Lung (tissue), 12 donors: ENCODE measurements around the gene BEST2. TPM values are rescaled to one million over a fixed set of nuclear protein-coding genes. Genes with fewer than 3 reads are reported as not detected.
"Not testable (repeated sequence)": the region's sequence is repeated elsewhere in the genome, so short reads cannot be mapped to it uniquely, and the experiment has no call there.

Experiments
- ATAC-seq: fragments of 200-7000 bp; cut with Tn5 transposase; one replicate; pipeline ENCODE4 v1.9.1; 2020; ENCODE audit warnings: moderate number of reproducible peaks; ENCODE audit not compliant: insufficient read depth, low FRiP score
- DNase-seq, 3 donors: peaks; one replicate each; pipeline ENCODE4 v3.0.0-alpha.2; 2013 to 2017
- H3K27ac ChIP-seq, 2 donors: one replicate each; pipeline ENCODE4 v1.5.1; 2013; ENCODE audit warnings: mild to moderate bottlenecking in 2 of 2, moderate library complexity in 2 of 2, control low read depth in 1 of 2, inconsistent platforms in 1 of 2, low read depth in 1 of 2, low read length in 1 of 2
- H3K27me3 ChIP-seq, 3 donors: one replicate each; pipeline ENCODE4 v1.5.1; 2013; ENCODE audit warnings: low read length in 2 of 3; ENCODE audit not compliant: control insufficient read depth in 3 of 3, insufficient read depth in 3 of 3
- H3K36me3 ChIP-seq, 4 donors: one replicate each; pipeline ENCODE4 v1.5.1; 2013; ENCODE audit warnings: low read length in 4 of 4, mild to moderate bottlenecking in 1 of 4, moderate library complexity in 1 of 4; ENCODE audit not compliant: control insufficient read depth in 4 of 4, insufficient read depth in 4 of 4
- H3K4me1 ChIP-seq, 5 donors: one replicate each; pipeline ENCODE4 v1.5.1; 2013; ENCODE audit warnings: low read length in 5 of 5, mild to moderate bottlenecking in 2 of 5, moderate library complexity in 1 of 5; ENCODE audit not compliant: control insufficient read depth in 5 of 5, insufficient read depth in 5 of 5
- H3K4me3 ChIP-seq: one replicate; pipeline ENCODE4 v1.5.1; 2013; ENCODE audit warnings: mild to moderate bottlenecking, control low read depth, moderate library complexity
- H3K9ac ChIP-seq, 2 donors: one replicate each; pipeline ENCODE4 v1.5.1; 2013; ENCODE audit warnings: low read length in 2 of 2, control low read depth in 1 of 2; ENCODE audit not compliant: insufficient read depth in 1 of 2
- H3K9me3 ChIP-seq, 4 donors: one replicate each; pipeline ENCODE4 v1.5.1; 2013; ENCODE audit warnings: low read length in 3 of 4, mild to moderate bottlenecking in 1 of 4, moderate library complexity in 1 of 4; ENCODE audit not compliant: control insufficient read depth in 4 of 4, insufficient read depth in 3 of 4
- CTCF ChIP-seq: IDR thresholded peaks from 2 replicates; pipeline ENCODE4 v1.5.1; 2012; ENCODE audit warnings: mild to moderate bottlenecking; ENCODE audit errors: control extremely low read depth, extremely low read depth
- WGBS, 2 donors: extraction: QIAGEN DNeasy Blood & Tissue Kit; methylation state at CpG; one replicate each; pipeline ENCODE4 v1.1.7; 2013; 5-methylcytosine and 5-hydroxymethylcytosine counted together
- polyA plus RNA-seq, 2 donors: library from polyadenylated mRNA; stranded (reverse); fragments of 200-250 nt; gene quantifications; one replicate each; pipeline ENCODE4 v1.2.1, GENCODE V29; 2013
- total RNA-seq, 2 donors: library from RNA; depleted of rRNA in 1 of 2; stranded (reverse); fragments of >200 nt in 1 of 2; gene quantifications; one replicate each; pipeline ENCODE4 v1.2.1, GENCODE V29; 2014 to 2021
- donor health status: control.
- donor health status: control.
- donor health status: Bipolar disorder and iron deficiency.
- donor health status: healthy.
- donor health status: DM: yes; HTN: yes; CAD: no.

Gene BEST2
- total and polyA plus RNA-seq, 4 donors: 0.02 TPM; not detected in 3

GRCh38 chr19:12705654-12706331, 45.8 kb upstream of the BEST2 start:
- TF ChIP-seq CTCF: no peak
- no peak overlapping the region for H3K27ac ChIP-seq
- 94 to 96% methylated on average over 28 to 29 of the region's 29 CpGs for WGBS, 2 donors

GRCh38 chr19:12706332-12706718, 45.3 kb upstream of the BEST2 start:
- no peak for TF ChIP-seq CTCF
- no peaks in the 10 kb centered on the region for H3K27me3 ChIP-seq
- no peak overlapping the region for H3K4me3 ChIP-seq
- ATAC-seq (no peak), DNase-seq (no peak)
- H3K9me3 ChIP-seq: no peaks in the 10 kb centered on the region
- H3K9ac ChIP-seq: no peak overlapping the region
- peaks cover 23 to 64% (median 44%) of the 10 kb centered on the region in 4 donors for H3K36me3 ChIP-seq
- no peaks in the 10 kb centered on the region for H3K4me1 ChIP-seq
- no peak overlapping the region for H3K27ac ChIP-seq
- WGBS, 2 donors: 95 to 97% methylated on average over 13 of the region's 13 CpGs

More at GRCh38 chr19:12705654-12706331, 45.8 kb upstream of the BEST2 start:
- no peak for ATAC-seq
- DNase-seq: no peak
- H3K4me1 ChIP-seq: no peaks in the 10 kb centered on the region
- no peak overlapping the region for H3K9ac ChIP-seq
- no peaks in the 10 kb centered on the region for H3K9me3 ChIP-seq
- H3K36me3 ChIP-seq: peaks cover 23 to 66% (median 44%) of the 10 kb centered on the region in 4 donors
- H3K27me3 ChIP-seq: no peaks in the 10 kb centered on the region
- no peak overlapping the region for H3K4me3 ChIP-seq

GRCh38 chr19:12708641-12709040, 43.0 kb upstream of the BEST2 start:
- Histone ChIP-seq H3K27ac (no peak overlapping the region), H3K4me1 (no peaks in the 10 kb centered on the region), H3K27me3 (no peaks in the 10 kb centered on the region), H3K9ac (no peak overlapping the region), H3K36me3 (peaks cover 20 to 61% (median 43%) of the 10 kb centered on the region in 4 donors), H3K9me3 (no peaks in the 10 kb centered on the region), H3K4me3 (no peak overlapping the region)
- ATAC-seq: no peak
- TF ChIP-seq CTCF: no peak
- WGBS, 2 donors: 94 to 97% methylated on average over 8 of the region's 8 CpGs
- DNase-seq: no peak

- no peak for ATAC-seq
- no peak overlapping the region for H3K27ac ChIP-seq
- no peak overlapping the region for H3K9ac ChIP-seq
- 96 to 98% methylated on average over 17 of the region's 17 CpGs for WGBS, 2 donors
- no peaks in the 10 kb centered on the region for H3K27me3 ChIP-seq
- H3K36me3 ChIP-seq: peaks cover 18 to 61% (median 53%) of the 10 kb centered on the region in 4 donors
- no peak for DNase-seq
- no peaks in the 10 kb centered on the region for H3K4me1 ChIP-seq
- TF ChIP-seq CTCF: no peak
- no peaks in the 10 kb centered on the region for H3K9me3 ChIP-seq
- H3K4me3 ChIP-seq: no peak overlapping the region
Measured at GRCh38 chr19:12711187-12711586, 40.4 kb upstream of the BEST2 start.

- 54 to 56% methylated on average over 11 to 12 of the region's 14 CpGs for WGBS, 2 donors
- H3K36me3 ChIP-seq: peaks cover 18 to 61% (median 53%) of the 10 kb centered on the region in 4 donors
- DNase-seq: not testable (repeated sequence)
Measured at GRCh38 chr19:12712077-12712476, 39.5 kb upstream of the BEST2 start.

More at GRCh38 chr19:12712077-12712476, 39.5 kb upstream of the BEST2 start:
- H3K9ac ChIP-seq, H3K9me3 ChIP-seq, H3K27me3 ChIP-seq, H3K4me1 ChIP-seq, H3K4me3 ChIP-seq, H3K27ac ChIP-seq, ATAC-seq: not testable (repeated sequence)
